IgD-negative memory B cell (primary cell): ENCODE data around the gene KLHL3. TPM values are rescaled to one million over a fixed set of nuclear protein-coding genes. Genes with fewer than 3 reads are reported as not detected.

Experiments used
- H3K27ac Mint-ChIP-seq, 3 donors: one replicate each; pipeline ENCODE4 v1.8.0; 2020 to 2022; ENCODE audit warnings: mild to moderate bottlenecking in 3 of 3, mixed read lengths in 3 of 3, moderate library complexity in 1 of 3
- H3K27me3 Mint-ChIP-seq: one replicate; pipeline ENCODE4 v1.8.0; 2021; ENCODE audit warnings: mixed read lengths
- H3K36me3 Mint-ChIP-seq: one replicate; pipeline ENCODE4 v1.8.0; 2020; ENCODE audit warnings: mild to moderate bottlenecking, mixed read lengths
- H3K4me1 Mint-ChIP-seq, 3 donors: one replicate each; pipeline ENCODE4 v1.8.0; 2020 to 2022; ENCODE audit warnings: mixed read lengths in 3 of 3, mild to moderate bottlenecking in 1 of 3
- H3K4me3 Mint-ChIP-seq, 4 donors: one replicate each; pipeline ENCODE4 v1.8.0; 2020 to 2022; ENCODE audit warnings: mild to moderate bottlenecking in 4 of 4, mixed read lengths in 4 of 4, moderate library complexity in 3 of 4
- H3K9me3 Mint-ChIP-seq, 3 donors: one replicate each; pipeline ENCODE4 v1.8.0; 2020 to 2021; ENCODE audit warnings: mixed read lengths in 3 of 3, mild to moderate bottlenecking in 1 of 3
- polyA plus RNA-seq: library from polyadenylated mRNA; unstranded; fragments of 300-500 nt; fragmentation: Illumina TruSeq; gene quantifications from one replicate; pipeline ENCODE4 v1.2.3, GENCODE V29; 2021

The KLHL3 gene
- polyA plus RNA-seq, 1 donor from 2014 or later = 0.86 TPM

DNA sequence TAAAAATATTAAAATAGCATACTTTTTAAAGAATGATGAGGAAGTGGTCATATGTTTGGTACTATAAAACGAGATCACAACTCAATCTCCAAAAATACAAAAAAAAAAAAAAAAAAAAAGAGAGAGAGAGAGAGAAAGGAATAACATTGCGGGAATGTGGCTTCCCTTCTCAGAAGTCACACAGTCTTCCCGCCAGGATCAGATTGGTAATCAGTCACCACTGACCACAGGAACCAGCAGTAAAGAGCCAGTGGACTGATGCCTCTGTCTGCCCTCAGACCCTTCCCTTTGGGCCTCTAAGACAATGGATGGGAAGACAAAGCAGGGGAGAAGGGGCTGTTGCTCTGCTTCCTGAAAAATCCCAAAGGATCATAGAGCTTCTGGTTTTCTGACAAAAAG lies 104.9 kb downstream of the KLHL3 start:
- Mint-ChIP-seq H3K4me1 (no peaks in the 10 kb centered on the region), H3K4me3 (no peak overlapping the region), H3K27ac (no peak overlapping the region), H3K9me3 (no peaks in the 10 kb centered on the region), H3K36me3 (no peaks in the 10 kb centered on the region), H3K27me3 (no peaks in the 10 kb centered on the region)

- Mint-ChIP-seq H3K27ac (no peak overlapping the region), H3K36me3 (no peaks in the 10 kb centered on the region), H3K4me3 (no peak overlapping the region), H3K4me1 (no peaks in the 10 kb centered on the region), H3K9me3 (no peaks in the 10 kb centered on the region), H3K27me3 (no peaks in the 10 kb centered on the region)
Observed at GRCh38 chr5:137630216-137630971, 105.5 kb downstream of the KLHL3 start.

DNA sequence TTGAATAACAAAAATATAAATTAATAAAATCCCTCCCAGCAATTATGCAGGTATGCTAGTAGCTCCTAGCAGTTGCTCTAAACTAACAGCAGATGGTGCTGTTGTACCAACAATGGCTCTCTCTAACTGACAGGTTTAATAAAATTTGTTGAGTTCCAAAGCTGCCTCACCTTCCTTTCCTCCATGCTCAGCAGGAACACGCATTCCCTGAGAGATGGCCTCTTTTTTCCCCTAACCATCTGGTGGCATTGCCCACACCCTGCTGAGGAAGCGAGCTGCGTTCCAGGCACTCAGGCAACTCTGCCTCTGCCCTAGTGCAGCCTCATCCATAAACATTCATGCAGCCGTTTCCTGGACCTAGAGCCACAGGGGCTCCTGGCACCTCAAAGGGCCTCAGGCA lies 106.2 kb downstream of the KLHL3 start:
- H3K36me3 Mint-ChIP-seq = no peaks in the 10 kb centered on the region
- no peak overlapping the region for H3K4me3 Mint-ChIP-seq

GRCh38 chr5:137627706-137628105 lies 108.2 kb downstream of the KLHL3 start:
- no peaks in the 10 kb centered on the region for H3K36me3 Mint-ChIP-seq
- H3K4me1 Mint-ChIP-seq = peaks cover 0 to 3% (median 1%) of the 10 kb centered on the region in 3 donors
- no peak overlapping the region for H3K4me3 Mint-ChIP-seq
- H3K27ac Mint-ChIP-seq = no peak overlapping the region
- H3K27me3 Mint-ChIP-seq = no peaks in the 10 kb centered on the region
- H3K9me3 Mint-ChIP-seq = no peaks in the 10 kb centered on the region

More for the DNA sequence above, 106.2 kb downstream of the KLHL3 start:
- H3K9me3 Mint-ChIP-seq = no peaks in the 10 kb centered on the region
- H3K27ac Mint-ChIP-seq = no peak overlapping the region
- H3K4me1 Mint-ChIP-seq = peaks cover 0 to 1% (median 0%) of the 10 kb centered on the region in 3 donors
- H3K27me3 Mint-ChIP-seq = no peaks in the 10 kb centered on the region

GRCh38 chr5:137627293-137627692 lies 108.6 kb downstream of the KLHL3 start:
- H3K36me3 Mint-ChIP-seq = no peaks in the 10 kb centered on the region
- H3K4me3 Mint-ChIP-seq = no peak overlapping the region
- no peak overlapping the region for H3K27ac Mint-ChIP-seq
- no peaks in the 10 kb centered on the region for H3K27me3 Mint-ChIP-seq
- H3K4me1 Mint-ChIP-seq = peaks cover 0 to 3% (median 1%) of the 10 kb centered on the region in 3 donors
- H3K9me3 Mint-ChIP-seq = no peaks in the 10 kb centered on the region

- no peaks in the 10 kb centered on the region for H3K27me3 Mint-ChIP-seq
- H3K9me3 Mint-ChIP-seq = no peaks in the 10 kb centered on the region
- no peak overlapping the region for H3K27ac Mint-ChIP-seq
- no peak overlapping the region for H3K4me3 Mint-ChIP-seq
- H3K36me3 Mint-ChIP-seq = no peaks in the 10 kb centered on the region
- peaks cover 0 to 3% (median 1%) of the 10 kb centered on the region in 3 donors for H3K4me1 Mint-ChIP-seq
Observed at GRCh38 chr5:137624786-137625349, 111.0 kb downstream of the KLHL3 start.

DNA sequence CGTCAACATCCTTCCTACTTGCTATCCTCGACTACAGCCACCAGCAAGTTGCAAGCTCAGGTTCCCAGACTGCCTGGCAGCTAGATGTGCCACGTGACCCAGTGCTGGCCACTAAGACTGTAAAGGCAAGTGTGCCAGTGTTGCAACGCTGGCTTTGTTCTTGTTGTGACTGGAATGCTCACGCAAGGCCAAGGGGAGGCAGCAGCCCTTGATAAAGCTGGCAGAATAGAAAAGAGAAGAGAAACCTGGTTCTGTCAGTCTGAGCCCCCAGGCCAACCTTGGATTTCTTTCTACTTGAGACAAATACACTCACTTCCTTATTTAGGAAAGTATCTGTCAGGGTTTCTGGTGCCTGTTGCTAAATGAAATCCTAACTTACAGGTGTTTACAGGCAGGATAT lies 113.0 kb downstream of the KLHL3 start:
- no peaks in the 10 kb centered on the region for H3K9me3 Mint-ChIP-seq
- peaks cover 2% of the 10 kb centered on the region for H3K36me3 Mint-ChIP-seq
- H3K27ac Mint-ChIP-seq = no peak overlapping the region
- H3K4me1 Mint-ChIP-seq = peaks cover 0 to 3% (median 1%) of the 10 kb centered on the region in 3 donors
- H3K27me3 Mint-ChIP-seq = no peaks in the 10 kb centered on the region
- no peak overlapping the region for H3K4me3 Mint-ChIP-seq

GRCh38 chr5:137621861-137622823 lies 113.7 kb downstream of the KLHL3 start:
- no peak overlapping the region for H3K27ac Mint-ChIP-seq
- H3K27me3 Mint-ChIP-seq = no peaks in the 10 kb centered on the region
- peaks cover 0 to 3% (median 1%) of the 10 kb centered on the region in 3 donors for H3K4me1 Mint-ChIP-seq
- H3K9me3 Mint-ChIP-seq = no peaks in the 10 kb centered on the region
- H3K4me3 Mint-ChIP-seq = no peak overlapping the region
- peaks cover 2% of the 10 kb centered on the region for H3K36me3 Mint-ChIP-seq

GRCh38 chr5:137621306-137621705 lies 114.6 kb downstream of the KLHL3 start:
- Mint-ChIP-seq H3K4me1 (peaks cover 0 to 3% (median 1%) of the 10 kb centered on the region in 3 donors), H3K36me3 (peaks cover 2% of the 10 kb centered on the region), H3K27me3 (no peaks in the 10 kb centered on the region), H3K27ac (no peak overlapping the region), H3K4me3 (no peak overlapping the region), H3K9me3 (no peaks in the 10 kb centered on the region)

GRCh38 chr5:137619191-137619870 lies 116.6 kb downstream of the KLHL3 start:
- H3K27ac Mint-ChIP-seq = no peak overlapping the region
- H3K27me3 Mint-ChIP-seq = no peaks in the 10 kb centered on the region
- H3K4me1 Mint-ChIP-seq = peaks cover 0 to 3% (median 0%) of the 10 kb centered on the region in 3 donors
- H3K36me3 Mint-ChIP-seq = peaks cover 2% of the 10 kb centered on the region
- H3K4me3 Mint-ChIP-seq = no peak overlapping the region
- H3K9me3 Mint-ChIP-seq = no peaks in the 10 kb centered on the region

DNA sequence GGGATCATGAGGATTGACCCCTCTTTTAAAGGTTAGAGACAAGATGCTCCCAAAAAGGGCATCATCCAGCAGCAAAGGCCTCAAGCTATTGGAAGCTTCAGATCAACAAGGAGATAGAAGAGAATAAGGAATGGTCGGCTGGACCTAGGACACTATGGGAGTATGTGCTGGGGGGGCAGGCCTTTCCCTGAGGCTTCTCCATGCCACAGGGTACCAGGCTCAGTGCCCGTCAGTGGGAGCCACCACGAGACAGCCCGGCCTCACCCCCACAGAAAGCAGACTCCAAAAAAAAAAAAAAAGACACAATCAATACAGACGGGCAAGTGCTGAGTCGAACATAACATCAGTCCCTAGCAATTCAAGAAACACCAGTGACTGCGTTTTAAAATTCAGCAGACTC lies 117.4 kb downstream of the KLHL3 start:
- Mint-ChIP-seq H3K9me3 (no peaks in the 10 kb centered on the region), H3K27ac (no peak overlapping the region), H3K4me1 (peaks cover 0 to 3% (median 0%) of the 10 kb centered on the region in 3 donors), H3K4me3 (no peak overlapping the region), H3K36me3 (peaks cover 2% of the 10 kb centered on the region), H3K27me3 (no peaks in the 10 kb centered on the region)

DNA sequence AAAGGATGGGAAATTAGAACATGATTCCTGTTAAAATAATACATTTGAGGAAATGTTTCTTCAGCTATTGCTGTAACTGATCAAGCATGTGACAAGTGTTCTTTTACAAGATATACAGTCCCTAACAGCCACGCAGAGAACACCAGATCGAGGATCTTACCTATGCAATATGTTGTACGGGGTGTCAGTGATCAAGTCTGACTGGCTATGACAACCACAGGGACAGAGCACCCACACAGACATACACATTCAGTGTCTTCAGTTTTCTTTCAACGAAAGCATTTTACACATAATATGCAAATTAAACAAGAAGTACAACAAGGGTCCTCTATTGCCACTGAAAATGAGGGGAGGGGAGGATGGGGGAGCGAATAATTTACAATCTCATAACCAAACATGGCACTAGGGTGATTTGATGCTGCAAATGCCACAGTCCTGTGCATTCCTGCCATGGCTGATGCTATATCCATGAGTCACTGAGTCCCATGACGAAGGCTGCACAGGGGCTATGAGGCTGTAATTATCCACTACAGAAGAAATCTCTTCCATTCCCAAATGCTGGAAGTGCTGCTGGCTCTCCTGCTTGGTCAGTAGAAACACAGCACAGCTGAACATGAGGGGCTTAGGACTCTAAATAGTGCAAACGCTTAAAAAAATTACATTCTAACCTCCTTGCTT lies 118.2 kb downstream of the KLHL3 start:
- Mint-ChIP-seq H3K4me3 (no peak overlapping the region), H3K4me1 (no peaks in the 10 kb centered on the region), H3K36me3 (peaks cover 2% of the 10 kb centered on the region), H3K9me3 (no peaks in the 10 kb centered on the region), H3K27me3 (no peaks in the 10 kb centered on the region), H3K27ac (no peak overlapping the region)

GRCh38 chr5:137616046-137616445 lies 119.8 kb downstream of the KLHL3 start:
- Mint-ChIP-seq H3K27ac (no peak overlapping the region), H3K36me3 (peaks cover 2% of the 10 kb centered on the region), H3K4me3 (no peak overlapping the region), H3K27me3 (no peaks in the 10 kb centered on the region), H3K9me3 (no peaks in the 10 kb centered on the region), H3K4me1 (peaks cover 0 to under 1% (median 0%) of the 10 kb centered on the region in 3 donors)

- Mint-ChIP-seq H3K27ac (no peak overlapping the region), H3K4me1 (peaks cover 0 to 1% (median 0%) of the 10 kb centered on the region in 3 donors), H3K9me3 (no peaks in the 10 kb centered on the region), H3K36me3 (peaks cover 2% of the 10 kb centered on the region), H3K4me3 (no peak overlapping the region), H3K27me3 (peaks cover 5% of the 10 kb centered on the region)
Observed at GRCh38 chr5:137615171-137615775, 120.6 kb downstream of the KLHL3 start.
